Measurements from ENCODE around the gene SLC9A2. TPM values are rescaled to one million over a fixed set of nuclear protein-coding genes. Genes with fewer than 3 reads are reported as not detected.

SLC9A2 gene
- total and polyA plus RNA-seq, 2 donors (not counting 1 experiment from before 2014, with no cell fraction given): not detected

GRCh38 chr2:102588213-102588939 lies 31.0 kb upstream of the SLC9A2 start:
- Histone ChIP-seq H3K27me3 (ENCODE audit: control insufficient read depth, insufficient read depth, low read length) (no peaks in the 10 kb centered on the region), H3K79me2 (ENCODE audit: control insufficient read depth, insufficient read depth, low read length) (no peaks in the 10 kb centered on the region), H3K4me2 (ENCODE audit: extremely low read depth, insufficient read depth, low read length) (no peak overlapping the region), H4K20me1 (ENCODE audit: control insufficient read depth, extremely low read depth, insufficient read depth, low read length) (no peaks in the 10 kb centered on the region), H3K9me3 (ENCODE audit: control insufficient read depth, insufficient read depth, low read depth, low read length) (no peaks in the 10 kb centered on the region), H3K27ac (ENCODE audit: insufficient read depth, low read length) (no peak overlapping the region), H2AFZ (ENCODE audit: low read length) (no peak overlapping the region), H3K4me1 (ENCODE audit: control insufficient read depth, extremely low read depth, insufficient read depth, low read length) (no peaks in the 10 kb centered on the region), H3K4me3 (replicated peaks in 1 of 4; ENCODE audit: control extremely low read depth in 1 of 4, insufficient read depth in 1 of 4, low read depth in 3 of 4, low read length in 4 of 4) (no peak overlapping the region), H3K9ac (ENCODE audit: insufficient read depth, low read length) (no peak overlapping the region), H3K36me3 (ENCODE audit: control insufficient read depth, insufficient read depth, low read length) (no peaks in the 10 kb centered on the region)
- DNase-seq (ENCODE audit: low read depth in 2 of 2): no peak
- TF ChIP-seq EZH2 (IDR thresholded peaks at IDR 0.05; ENCODE audit: low read length, missing control alignments): no peak
- TF ChIP-seq CTCF (conservative IDR thresholded peaks at IDR 0.05 in 1 of 2, IDR thresholded peaks at IDR 0.05 in 1 of 2; ENCODE audit: low read depth in 1 of 2, low read length in 2 of 2): no peak

GRCh38 chr2:102589444-102589843 lies 29.9 kb upstream of the SLC9A2 start:
- H3K4me3 ChIP-seq (replicated peaks in 1 of 4; ENCODE audit: control extremely low read depth in 1 of 4, insufficient read depth in 1 of 4, low read depth in 3 of 4, low read length in 4 of 4): no peak overlapping the region
- no peaks in the 10 kb centered on the region for H3K4me1 ChIP-seq (ENCODE audit: control insufficient read depth, extremely low read depth, insufficient read depth, low read length)
- TF ChIP-seq EZH2 (IDR thresholded peaks at IDR 0.05; ENCODE audit: low read length, missing control alignments) (no peak), CTCF (conservative IDR thresholded peaks at IDR 0.05 in 1 of 2, IDR thresholded peaks at IDR 0.05 in 1 of 2; ENCODE audit: low read depth in 1 of 2, low read length in 2 of 2) (no peak)
- no peak for DNase-seq (ENCODE audit: low read depth in 2 of 2)
- no peak overlapping the region for H3K4me2 ChIP-seq (ENCODE audit: extremely low read depth, insufficient read depth, low read length)
- no peak overlapping the region for H3K9ac ChIP-seq (ENCODE audit: insufficient read depth, low read length)
- no peaks in the 10 kb centered on the region for H3K9me3 ChIP-seq (ENCODE audit: control insufficient read depth, insufficient read depth, low read depth, low read length)
- H2AFZ ChIP-seq (ENCODE audit: low read length): no peak overlapping the region
- no peaks in the 10 kb centered on the region for H3K36me3 ChIP-seq (ENCODE audit: control insufficient read depth, insufficient read depth, low read length)
- H4K20me1 ChIP-seq (ENCODE audit: control insufficient read depth, extremely low read depth, insufficient read depth, low read length): no peaks in the 10 kb centered on the region
- no peak overlapping the region for H3K27ac ChIP-seq (ENCODE audit: insufficient read depth, low read length)
- H3K79me2 ChIP-seq (ENCODE audit: control insufficient read depth, insufficient read depth, low read length): no peaks in the 10 kb centered on the region
- H3K27me3 ChIP-seq (ENCODE audit: control insufficient read depth, insufficient read depth, low read length): no peaks in the 10 kb centered on the region

- H3K79me2 ChIP-seq (ENCODE audit: control insufficient read depth, insufficient read depth, low read length): no peaks in the 10 kb centered on the region
- no peak overlapping the region for H2AFZ ChIP-seq (ENCODE audit: low read length)
- no peaks in the 10 kb centered on the region for H3K27me3 ChIP-seq (ENCODE audit: control insufficient read depth, insufficient read depth, low read length)
- H3K4me1 ChIP-seq (ENCODE audit: control insufficient read depth, extremely low read depth, insufficient read depth, low read length): no peaks in the 10 kb centered on the region
- no peak overlapping the region for H3K27ac ChIP-seq (ENCODE audit: insufficient read depth, low read length)
- H3K9me3 ChIP-seq (ENCODE audit: control insufficient read depth, insufficient read depth, low read depth, low read length): no peaks in the 10 kb centered on the region
- H3K4me2 ChIP-seq (ENCODE audit: extremely low read depth, insufficient read depth, low read length): no peak overlapping the region
- H3K4me3 ChIP-seq (replicated peaks in 1 of 4; ENCODE audit: control extremely low read depth in 1 of 4, insufficient read depth in 1 of 4, low read depth in 3 of 4, low read length in 4 of 4): no peak overlapping the region
- no peak overlapping the region for H3K9ac ChIP-seq (ENCODE audit: insufficient read depth, low read length)
- TF ChIP-seq EZH2 (IDR thresholded peaks at IDR 0.05; ENCODE audit: low read length, missing control alignments) (no peak), CTCF (conservative IDR thresholded peaks at IDR 0.05 in 1 of 2, IDR thresholded peaks at IDR 0.05 in 1 of 2; ENCODE audit: low read depth in 1 of 2, low read length in 2 of 2) (no peak)
- no peak for DNase-seq (ENCODE audit: low read depth in 2 of 2)
- no peaks in the 10 kb centered on the region for H4K20me1 ChIP-seq (ENCODE audit: control insufficient read depth, extremely low read depth, insufficient read depth, low read length)
- no peaks in the 10 kb centered on the region for H3K36me3 ChIP-seq (ENCODE audit: control insufficient read depth, insufficient read depth, low read length)
Observed at GRCh38 chr2:102591491-102592045, 27.8 kb upstream of the SLC9A2 start.
